ENCODE results near the gene CDH23.

CDH23 gene

GRCh38 chr10:71696628-71697326, 300.1 kb downstream of the CDH23 start:
- DNase-seq = no peak

GRCh38 chr10:71697938-71698709, 301.4 kb downstream of the CDH23 start:
- DNase-seq = no peak

GRCh38 chr10:71698737-71699136, 302.0 kb downstream of the CDH23 start:
- no peak for DNase-seq

- DNase-seq = no peak
These were observed 304.1 kb downstream of the CDH23 start for GRCh38 chr10:71700731-71701368.

- DNase-seq = no peak
These were observed 304.9 kb downstream of the CDH23 start for GRCh38 chr10:71701496-71702132.

GRCh38 chr10:71703577-71703976, 306.9 kb downstream of the CDH23 start:
- no peak for DNase-seq

GRCh38 chr10:71704816-71705215, 308.1 kb downstream of the CDH23 start:
- no peak for DNase-seq

- DNase-seq = no peak
These were observed 308.9 kb downstream of the CDH23 start for GRCh38 chr10:71705582-71705981.

GRCh38 chr10:71706216-71707121, 309.7 kb downstream of the CDH23 start:
- no peak for DNase-seq

- no peak for DNase-seq
These were observed 310.6 kb downstream of the CDH23 start for GRCh38 chr10:71707240-71707789.

- DNase-seq = peak; percentile 71
These were observed 311.6 kb downstream of the CDH23 start for GRCh38 chr10:71708301-71708703.

- DNase-seq = no peak
These were observed 312.5 kb downstream of the CDH23 start for GRCh38 chr10:71708897-71709882.

- DNase-seq = no peak
These were observed 313.8 kb downstream of the CDH23 start for GRCh38 chr10:71710519-71710918.

GRCh38 chr10:71711052-71711623, 314.4 kb downstream of the CDH23 start:
- no peak for DNase-seq

- DNase-seq = no peak
These were observed 315.4 kb downstream of the CDH23 start for GRCh38 chr10:71712170-71712569.

- no peak for DNase-seq
These were observed 315.9 kb downstream of the CDH23 start for GRCh38 chr10:71712572-71713134.

- DNase-seq = peak; percentile 86
These were observed 316.7 kb downstream of the CDH23 start for GRCh38 chr10:71713135-71714030.

GRCh38 chr10:71714031-71714410, 317.3 kb downstream of the CDH23 start:
- no peak for DNase-seq

GRCh38 chr10:71714592-71714991, 317.9 kb downstream of the CDH23 start:
- no peak for DNase-seq

All from right hindlimb (tissue), 1 donor.